Stomach (tissue), 9 donors: Measurements from ENCODE around the gene C16orf46. TPM values are rescaled to one million over a fixed set of nuclear protein-coding genes. Genes with fewer than 3 reads are reported as not detected.

Experiments used
- DNase-seq, 2 donors: peaks; one replicate each; pipeline versions ENCODE4 v3.0.0 to v3.0.0-alpha.2; 2013 to 2019
- H3K27ac ChIP-seq, 5 donors: fragments of 200-600 bp in 4 of 5; sonication (generic) in 4 of 5; one replicate each; pipeline ENCODE4 v1.5.1; 2013 to 2019; ENCODE audit warnings: mild to moderate bottlenecking in 1 of 5, moderate library complexity in 1 of 5
- H3K27me3 ChIP-seq, 3 donors: fragments of 200-600 bp; sonication (generic); one replicate each; pipeline ENCODE4 v1.5.1; 2017 to 2019; ENCODE audit warnings: mixed run types in 1 of 3
- H3K36me3 ChIP-seq, 4 donors: fragments of 200-600 bp; sonication (generic); 1 replicate in 3 of 4; 2 replicates in 1 of 4; pipeline ENCODE4 v1.5.1; 2016 to 2019
- H3K4me1 ChIP-seq, 4 donors: fragments of 200-600 bp; sonication (generic); one replicate each; pipeline ENCODE4 v1.5.1; 2016 to 2019
- H3K4me3 ChIP-seq, 4 donors: fragments of 200-600 bp; sonication (generic) in 3 of 4; one replicate each; pipeline ENCODE4 v1.5.1; 2016 to 2019; ENCODE audit warnings: mild to moderate bottlenecking in 1 of 4
- H3K9me3 ChIP-seq, 4 donors: fragments of 200-600 bp; sonication (generic); one replicate each; pipeline ENCODE4 v1.5.1; 2016 to 2019
- CTCF ChIP-seq, 7 experiments: fragments of 450-650 bp in 4 of 7; fragments of 200-600 bp in 3 of 7; sonication (generic) in 3 of 7; IDR thresholded peaks; one replicate each; pipeline ENCODE4 v1.5.1; 2016 to 2019; ENCODE audit warnings: antibody characterized with exemption in 7 of 7, control low read depth in 2 of 7, mild to moderate bottlenecking in 1 of 7
- EP300 ChIP-seq: sonication (generic); formaldehyde crosslinking; IDR thresholded peaks from one replicate; pipeline ENCODE4 v1.6.1; 2017; ENCODE audit warnings: antibody characterized with exemption
- POLR2A ChIP-seq, 4 donors: fragments of 450-650 bp; IDR thresholded peaks; one replicate each; pipeline ENCODE4 v1.6.1; 2016; ENCODE audit warnings: antibody characterized with exemption in 4 of 4, control low read depth in 2 of 4, mild to moderate bottlenecking in 1 of 4, moderate library complexity in 1 of 4
- POLR2AphosphoS5 ChIP-seq, 3 donors: sonication (generic); formaldehyde crosslinking; IDR thresholded peaks; one replicate each; pipeline ENCODE4 v1.6.1; 2016; ENCODE audit warnings: antibody characterized with exemption in 3 of 3
- WGBS, 5 donors: extraction: QIAGEN DNeasy Blood & Tissue Kit in 3 of 5; methylation state at CpG; one replicate each; pipeline versions ENCODE4 v1.1.5 to v1.1.7; 2013 to 2018; 5-methylcytosine and 5-hydroxymethylcytosine counted together
- intact Hi-C: fragments of 100-400 bp; cut with DNase I; formaldehyde crosslinking; loops from one replicate; pipeline ENCODE4 v1.15.1; 2023; ENCODE audit warnings: low total_unique reads
- polyA plus RNA-seq, 3 donors: library from polyadenylated mRNA; stranded (reverse); fragments of 200-250 nt; gene quantifications; one replicate each; pipeline ENCODE4 v1.2.3, GENCODE V29; 2013
- total RNA-seq, 5 donors: library from RNA; depleted of rRNA; stranded (reverse); fragments of >200 nt; gene quantifications; one replicate each; pipeline versions ENCODE4 v1.1.0 to v1.2.3, GENCODE V29; 2014 to 2016
- donor health status: healthy with polysubstance abuse.
- donor health status: Bipolar disorder and iron deficiency.
- donor health status: healthy.

C16orf46 gene
- total and polyA plus RNA-seq, 8 donors: 0.44 to 1.1 (median 0.62) TPM; not detected in 4

GRCh38 chr16:81097230-81097629, 20.2 kb upstream of the C16orf46 start:
- H3K9me3 ChIP-seq: no peaks in the 10 kb centered on the region
- no peak for DNase-seq
- H3K27ac ChIP-seq: peak overlapping the region in 1 of 5 donors; percentile 82
- no peaks in the 10 kb centered on the region for H3K27me3 ChIP-seq
- H3K36me3 ChIP-seq: no peaks in the 10 kb centered on the region
- H3K4me3 ChIP-seq: no peak overlapping the region
- WGBS, 5 donors: 90 to 97% (median 94%) methylated on average over 6 of the region's 6 CpGs
- intact Hi-C loops: no loop called here
- TF ChIP-seq CTCF (IDR thresholded peaks at IDR 0.05): no peak
- no peak for TF ChIP-seq EP300
- no peak for TF ChIP-seq POLR2AphosphoS5 (IDR thresholded peaks at IDR 0.05)
- TF ChIP-seq POLR2A (IDR thresholded peaks at IDR 0.05): no peak
- peaks cover 5 to 14% (median 9%) of the 10 kb centered on the region in 4 donors for H3K4me1 ChIP-seq

- WGBS, 5 donors: 45 to 54% (median 53%) methylated on average over 8 of the region's 8 CpGs
- Histone ChIP-seq H3K27ac (peak overlapping the region in 4 of 5 donors; percentile 51 to 83 (median 78)), H3K9me3 (no peaks in the 10 kb centered on the region), H3K36me3 (no peaks in the 10 kb centered on the region), H3K27me3 (no peaks in the 10 kb centered on the region), H3K4me3 (peak overlapping the region; percentile 61 to 86 (median 66)), H3K4me1 (peaks cover 5 to 14% (median 9%) of the 10 kb centered on the region in 4 donors)
- TF ChIP-seq POLR2AphosphoS5 (IDR thresholded peaks at IDR 0.05) (no peak), EP300 (no peak), POLR2A (IDR thresholded peaks at IDR 0.05) (no peak), CTCF (IDR thresholded peaks at IDR 0.05) (no peak)
- no peak for DNase-seq
- intact Hi-C loops: no loop called here
Measured at GRCh38 chr16:81096715-81097208, 19.7 kb upstream of the C16orf46 start.

- Histone ChIP-seq H3K36me3 (no peaks in the 10 kb centered on the region), H3K27ac (peak within 1 kb of the TSS; percentile 63 to 87 (median 82)), H3K4me1 (peaks cover 5 to 14% (median 9%) of the 10 kb centered on the region in 4 donors), H3K9me3 (no peaks in the 10 kb centered on the region), H3K4me3 (peak within 1 kb of the TSS; percentile 61 to 86 (median 66)), H3K27me3 (no peaks in the 10 kb centered on the region)
- TF ChIP-seq POLR2A (IDR thresholded peaks at IDR 0.05) (no peak), POLR2AphosphoS5 (IDR thresholded peaks at IDR 0.05) (peak; percentile 3 to 81 (median 39))
- intact Hi-C loops: no loop called here
- peak; percentile 99 to 100 for DNase-seq
- 0 to 5% (median 2%) methylated on average over 2 to 75 of the region's 83 CpGs for WGBS, 5 donors
Measured at GRCh38 chr16:81095953-81096714, 19.1 kb upstream of the C16orf46 start, which contains the start of gene GCSH. TSS of gene GCSH (minus strand) at chr16:81096395. CDS start at chr16:81096278, 117 bp downstream.

GRCh38 chr16:81095653-81095952, 18.6 kb upstream of the C16orf46 start:
- no peak for TF ChIP-seq POLR2A (IDR thresholded peaks at IDR 0.05)
- no peak for TF ChIP-seq CTCF (IDR thresholded peaks at IDR 0.05)
- H3K27ac ChIP-seq: peak overlapping the region; percentile 63 to 87 (median 82)
- no peaks in the 10 kb centered on the region for H3K9me3 ChIP-seq
- 0 to 1% (median 1%) methylated on average over 14 to 22 of the region's 22 CpGs for WGBS, 5 donors
- H3K36me3 ChIP-seq: no peaks in the 10 kb centered on the region
- H3K4me1 ChIP-seq: peaks cover 5 to 14% (median 9%) of the 10 kb centered on the region in 4 donors
- intact Hi-C loops: no loop called here
- DNase-seq: no peak
- H3K27me3 ChIP-seq: no peaks in the 10 kb centered on the region
- H3K4me3 ChIP-seq: peak overlapping the region; percentile 61 to 86 (median 66)
